Lung microvascular endothelial cell (primary cell): ENCODE data around the gene KRTAP5-11. TPM values are rescaled to one million over a fixed set of nuclear protein-coding genes. Genes with fewer than 3 reads are reported as not detected.
"Not testable (repeated sequence)": the region's sequence is repeated elsewhere in the genome, so short reads cannot be mapped to it uniquely, and the experiment has no call there.

ENCODE experiments used
- DNase-seq, 2 donors: peaks; one replicate each; pipeline versions ENCODE4 v3.0.0 to v3.0.0-alpha.2; 2010; ENCODE audit warnings: low read depth in 2 of 2
- total RNA-seq: library from RNA; depleted of rRNA; stranded (reverse); fragments of >200 nt; gene quantifications from 2 replicates; pipeline ENCODE4 v1.2.1, GENCODE V29; 2014

Gene KRTAP5-11
- total RNA-seq, 1 donor from 2014 or later: not detected

DNA sequence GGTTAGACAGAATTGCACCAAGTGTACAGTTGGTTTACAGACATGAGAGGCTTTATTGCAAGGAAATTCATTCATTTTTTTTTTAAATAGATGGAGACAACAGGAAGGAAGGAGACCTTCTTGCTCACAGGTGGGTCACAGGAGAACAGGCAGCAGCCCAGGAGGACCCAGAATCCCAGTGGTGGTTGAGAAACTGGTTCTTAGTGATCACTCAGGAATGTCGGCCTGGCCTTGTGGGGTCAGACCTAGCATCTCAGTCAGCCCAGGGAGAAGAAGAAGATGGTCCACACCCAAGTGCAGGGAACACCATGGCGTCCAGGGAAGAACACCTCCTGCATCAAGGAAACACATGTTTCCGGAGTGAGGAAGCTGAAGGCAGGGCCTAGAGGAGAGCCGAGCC, 849 bp downstream of the KRTAP5-11 start:
- peak in 1 of 2 donors; percentile 8 for DNase-seq

DNA sequence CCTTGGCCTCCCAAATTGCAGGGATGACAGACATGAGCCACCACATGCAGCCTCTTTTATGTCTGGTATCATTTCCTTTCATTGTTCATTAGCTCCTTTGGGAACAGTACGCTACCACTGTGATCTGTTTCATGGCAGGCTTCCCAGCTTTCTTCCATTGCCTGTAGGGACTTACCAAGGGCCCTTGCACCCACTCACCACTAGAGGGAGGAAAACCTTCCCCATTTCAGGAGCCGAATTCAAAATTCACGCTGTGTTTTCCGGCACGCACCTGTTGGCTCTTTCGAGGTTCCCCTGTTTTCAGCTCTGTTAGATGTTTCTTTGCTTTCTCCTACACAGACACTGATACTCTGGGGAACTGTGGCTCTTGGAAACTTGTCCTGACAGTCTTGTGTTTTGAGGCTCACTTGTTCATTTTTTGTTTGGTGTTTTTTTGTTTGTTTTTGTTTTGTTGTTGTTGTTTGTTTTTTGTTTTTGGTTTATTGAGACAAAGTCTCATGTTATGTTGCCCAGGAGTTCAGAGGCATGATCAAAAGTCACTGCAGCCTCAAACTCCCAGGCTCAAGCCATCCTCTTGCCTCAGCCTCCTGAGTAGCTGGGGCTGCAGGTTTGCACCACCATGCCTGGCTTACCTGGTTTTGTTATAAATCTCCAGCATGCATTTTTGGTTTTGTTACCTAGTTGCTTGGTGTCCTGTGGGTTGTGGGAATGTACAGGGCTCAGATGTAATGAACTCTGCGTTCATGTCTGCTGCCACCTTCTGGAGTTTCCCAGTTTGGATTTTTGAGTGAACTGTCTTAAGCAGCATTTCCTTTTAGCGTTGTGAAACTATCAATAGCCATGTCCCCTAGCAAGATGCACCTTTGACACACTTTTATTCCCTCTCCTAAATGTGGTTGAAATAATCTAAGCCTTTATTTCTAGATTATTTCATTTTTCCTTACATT, 2.3 kb downstream of the KRTAP5-11 start:
- DNase-seq: peak; percentile 86 to 92

DNA sequence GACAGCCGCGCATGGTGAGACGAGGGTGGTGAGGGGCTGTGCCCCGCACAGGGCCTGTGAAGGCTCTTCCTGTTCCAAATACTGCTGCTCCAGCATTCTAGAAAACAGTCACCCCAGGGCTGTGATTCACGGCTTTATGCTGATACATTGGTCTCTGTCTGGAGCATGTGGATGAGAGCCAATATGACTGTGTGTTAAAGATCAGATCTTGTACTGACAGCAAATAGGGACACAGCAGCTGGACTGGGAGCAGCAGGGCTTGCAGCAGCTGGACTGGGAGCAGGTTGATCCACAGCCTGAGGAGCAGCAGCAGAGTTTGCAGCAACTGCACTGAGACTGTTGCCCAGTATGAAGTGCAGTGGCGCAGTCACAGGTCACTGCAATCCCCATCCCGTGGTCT, 3.2 kb downstream of the KRTAP5-11 start:
- DNase-seq: not testable (repeated sequence)

DNA sequence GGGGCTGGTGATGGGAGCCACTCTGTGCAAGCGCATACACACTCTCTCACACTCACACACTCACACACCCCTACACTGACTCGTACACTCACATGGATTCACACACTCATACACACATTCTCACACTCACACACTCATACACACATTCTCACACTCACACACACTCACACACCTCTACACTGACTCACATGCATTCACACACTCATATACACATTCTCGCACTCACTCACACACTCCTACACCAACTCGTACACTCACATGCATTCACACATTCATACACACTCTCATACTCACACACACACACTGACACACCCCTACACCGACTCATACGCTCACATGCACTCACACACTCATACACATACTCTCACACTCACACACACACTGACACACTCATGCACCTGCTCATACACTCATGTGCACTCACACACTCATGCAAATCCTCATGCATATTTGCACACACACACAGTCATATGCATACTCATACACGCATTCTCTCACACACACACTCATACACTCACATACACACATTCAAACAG, 5.1 kb downstream of the KRTAP5-11 start:
- no peak for DNase-seq

DNA sequence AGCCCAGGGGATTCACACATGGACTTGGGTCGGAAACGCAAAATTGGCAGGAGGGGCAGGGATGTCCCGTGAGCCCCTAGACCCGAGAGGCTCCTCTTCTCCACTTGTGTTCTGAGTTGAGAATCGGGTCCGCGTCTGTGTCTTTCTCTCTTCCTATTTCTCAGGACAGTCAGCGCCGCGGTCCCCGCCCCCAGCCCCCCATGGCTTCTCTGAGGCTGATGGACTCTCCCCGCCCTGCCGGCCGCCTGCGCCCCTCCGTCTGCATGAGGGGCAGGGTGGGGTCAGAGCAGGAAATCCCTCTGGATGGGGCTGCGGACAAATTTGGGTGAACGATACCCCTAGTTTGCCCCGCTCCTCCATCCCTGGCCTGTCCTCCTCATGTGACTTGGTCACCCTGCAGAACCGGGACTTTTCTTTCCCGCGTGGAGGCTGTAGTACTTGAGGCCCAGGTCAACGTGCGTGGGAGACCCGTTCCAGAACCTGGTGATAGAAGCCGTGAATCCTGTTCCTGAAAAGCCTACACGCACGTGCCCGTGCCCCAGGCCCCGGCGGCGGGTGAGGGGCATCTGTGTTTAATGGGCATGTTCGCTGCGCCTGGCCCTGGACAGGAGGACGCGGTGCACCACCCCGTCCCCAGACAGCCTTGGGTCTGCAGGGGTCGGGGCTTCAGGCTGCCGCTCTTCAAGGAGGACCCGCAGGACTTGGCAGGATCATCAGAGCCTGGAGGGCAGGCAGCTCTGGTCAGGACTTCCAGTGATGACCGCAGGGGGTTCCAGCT, 5.8 kb downstream of the KRTAP5-11 start:
- DNase-seq: not testable (repeated sequence)

DNA sequence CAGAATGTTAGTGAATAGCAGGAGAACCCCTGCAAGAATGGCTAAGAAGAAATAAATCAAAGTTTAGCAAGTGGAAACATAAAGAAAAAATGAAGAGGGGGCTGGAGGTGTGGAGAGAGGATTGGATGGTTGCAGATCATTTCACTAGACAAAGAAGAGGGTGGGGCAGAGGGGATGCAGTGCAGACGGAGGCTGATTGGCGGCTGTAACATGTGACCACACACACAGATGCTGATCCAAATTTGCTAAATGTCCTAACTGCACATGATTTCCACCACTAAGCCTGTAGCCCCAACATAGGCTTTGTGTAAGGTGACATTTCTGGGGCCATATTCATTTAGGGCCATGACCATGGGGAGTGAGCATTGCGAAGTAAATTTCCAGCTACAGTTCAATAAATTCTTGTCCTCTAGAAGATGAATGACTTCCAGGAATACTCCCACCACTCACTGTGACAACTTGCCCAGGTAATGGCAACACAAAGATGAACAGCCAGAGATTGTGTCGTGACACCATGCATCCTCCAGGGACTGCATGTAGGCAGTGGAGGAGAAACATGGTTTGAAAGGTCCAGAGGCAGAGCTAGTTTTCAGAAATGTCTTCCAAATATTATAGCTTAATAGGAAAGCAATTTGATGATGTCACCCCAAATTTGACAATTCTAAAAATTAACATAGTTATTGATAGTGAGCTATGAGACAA, 6.8 kb downstream of the KRTAP5-11 start:
- DNase-seq: no peak

DNA sequence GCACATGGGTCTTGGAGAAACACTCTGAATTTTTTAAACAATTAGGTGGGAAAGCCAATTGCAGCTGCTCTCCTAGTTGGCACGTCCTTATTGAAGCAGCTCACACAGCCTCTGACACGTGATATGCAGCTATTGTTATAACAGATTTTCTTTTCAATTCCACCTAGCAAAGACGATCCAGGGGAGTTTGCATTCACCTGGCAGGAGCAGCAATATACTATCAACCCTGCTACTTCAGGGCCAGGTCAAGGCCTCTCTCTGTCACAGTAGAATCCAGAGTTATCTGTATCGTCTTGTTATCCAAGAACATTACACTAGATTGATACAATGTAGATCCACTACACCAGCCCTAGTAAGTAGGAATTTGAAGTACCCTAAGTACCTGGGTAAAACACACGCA, 8.3 kb downstream of the KRTAP5-11 start:
- no peak for DNase-seq

DNA sequence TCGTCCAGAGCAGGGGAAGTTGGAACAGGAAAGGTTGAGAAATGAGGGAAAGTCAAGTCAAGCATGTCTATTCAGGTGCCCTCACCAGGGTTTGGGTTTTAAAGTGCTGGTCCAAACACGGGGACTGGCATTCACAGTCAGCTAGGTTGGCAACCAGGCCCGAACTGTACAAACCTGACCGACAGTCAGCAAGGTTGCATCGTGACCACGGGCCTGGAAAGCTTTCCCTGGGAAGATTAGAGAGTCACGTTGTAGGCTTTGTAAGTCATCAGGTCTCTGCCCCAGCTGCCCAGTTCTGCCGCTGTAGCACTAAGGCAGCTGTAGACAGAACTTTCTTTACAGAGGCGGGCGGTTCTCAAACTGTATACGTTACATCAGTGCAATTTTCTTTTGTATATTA, 9.9 kb downstream of the KRTAP5-11 start:
- no peak for DNase-seq

DNA sequence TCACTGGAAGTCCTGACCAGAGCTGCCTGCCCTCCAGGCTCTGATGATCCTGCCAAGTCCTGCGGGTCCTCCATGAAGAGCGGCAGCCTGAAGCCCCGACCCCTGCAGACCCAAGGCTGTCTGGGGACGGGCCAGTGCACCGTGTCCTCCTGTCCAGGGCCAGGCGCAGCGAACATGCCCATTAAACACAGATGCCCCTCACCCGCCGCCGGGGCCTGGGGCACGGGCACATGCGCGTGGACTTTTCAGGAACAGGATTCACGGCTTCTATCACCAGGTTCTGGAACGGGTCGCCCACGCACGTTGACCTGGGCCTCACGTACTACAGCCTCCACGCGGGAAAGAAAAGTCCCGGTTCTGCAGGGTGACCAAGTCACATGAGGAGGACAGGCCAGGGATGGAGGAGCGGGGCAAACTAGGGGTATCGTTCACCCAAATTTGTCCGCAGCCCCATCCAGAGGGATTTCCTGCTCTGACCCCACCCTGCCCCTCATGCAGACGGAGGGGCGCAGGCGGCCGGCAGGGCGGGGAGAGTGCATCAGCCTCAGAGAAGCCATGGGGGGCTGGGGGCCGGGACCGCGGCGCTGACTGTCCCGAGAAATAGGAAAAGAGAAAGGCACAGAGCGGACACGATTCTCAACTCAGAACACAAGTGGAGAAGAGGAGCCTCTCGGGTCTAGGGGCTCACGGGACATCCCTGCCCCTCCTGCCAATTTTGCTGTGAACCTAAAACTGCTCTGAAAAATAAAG, 11.4 kb downstream of the KRTAP5-11 start:
- DNase-seq: not testable (repeated sequence)

DNA sequence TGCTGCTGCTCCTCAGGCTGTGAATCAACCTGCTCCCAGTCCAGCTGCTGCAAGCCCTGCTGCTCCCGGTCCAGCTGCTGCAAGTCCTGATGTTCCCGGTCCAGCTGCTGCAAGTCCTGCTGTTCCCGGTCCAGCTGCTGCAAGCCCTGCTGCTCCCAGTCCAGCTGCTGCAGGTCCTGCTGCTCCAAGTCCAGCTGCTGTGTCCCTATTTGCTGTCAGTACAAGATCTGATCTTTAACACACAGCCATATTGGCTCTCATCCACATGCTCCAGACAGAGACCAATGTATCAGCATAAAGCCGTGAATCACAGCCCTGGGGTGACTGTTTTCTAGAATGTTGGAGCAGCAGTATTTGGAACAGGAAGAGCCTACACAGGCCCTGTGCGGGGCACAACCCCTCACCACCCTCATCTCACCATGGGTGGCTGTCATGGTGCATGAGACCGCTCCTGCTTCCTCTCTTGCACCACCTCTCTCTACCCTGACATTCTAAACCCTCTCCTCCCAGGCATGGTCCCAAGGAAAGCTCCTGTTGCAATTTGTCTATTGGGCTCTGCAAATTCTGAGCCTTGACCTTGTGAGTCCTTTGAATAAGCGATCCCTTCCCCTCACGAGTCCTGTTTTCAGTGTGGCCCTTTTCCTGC, 13.8 kb downstream of the KRTAP5-11 start:
- DNase-seq: no peak

DNA sequence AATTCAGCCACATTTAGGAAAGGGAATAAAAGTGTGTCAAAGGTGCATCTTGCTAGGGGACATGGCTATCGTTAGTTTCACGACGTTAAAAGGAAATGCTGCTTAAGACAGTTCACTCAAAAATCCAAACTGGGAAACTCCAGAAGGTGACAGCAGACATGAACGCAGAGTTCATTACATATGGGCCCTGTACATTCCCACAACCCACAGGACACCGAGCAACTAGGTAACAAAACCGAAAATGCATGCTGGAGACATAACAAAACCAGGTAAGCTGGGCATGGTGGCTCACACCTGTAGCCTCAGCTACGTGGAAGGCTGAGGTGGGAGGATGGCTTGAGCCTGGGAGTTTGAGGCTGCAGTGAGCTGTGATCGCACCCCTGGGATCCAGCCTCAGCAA, 15.0 kb downstream of the KRTAP5-11 start:
- DNase-seq: not testable (repeated sequence)

DNA sequence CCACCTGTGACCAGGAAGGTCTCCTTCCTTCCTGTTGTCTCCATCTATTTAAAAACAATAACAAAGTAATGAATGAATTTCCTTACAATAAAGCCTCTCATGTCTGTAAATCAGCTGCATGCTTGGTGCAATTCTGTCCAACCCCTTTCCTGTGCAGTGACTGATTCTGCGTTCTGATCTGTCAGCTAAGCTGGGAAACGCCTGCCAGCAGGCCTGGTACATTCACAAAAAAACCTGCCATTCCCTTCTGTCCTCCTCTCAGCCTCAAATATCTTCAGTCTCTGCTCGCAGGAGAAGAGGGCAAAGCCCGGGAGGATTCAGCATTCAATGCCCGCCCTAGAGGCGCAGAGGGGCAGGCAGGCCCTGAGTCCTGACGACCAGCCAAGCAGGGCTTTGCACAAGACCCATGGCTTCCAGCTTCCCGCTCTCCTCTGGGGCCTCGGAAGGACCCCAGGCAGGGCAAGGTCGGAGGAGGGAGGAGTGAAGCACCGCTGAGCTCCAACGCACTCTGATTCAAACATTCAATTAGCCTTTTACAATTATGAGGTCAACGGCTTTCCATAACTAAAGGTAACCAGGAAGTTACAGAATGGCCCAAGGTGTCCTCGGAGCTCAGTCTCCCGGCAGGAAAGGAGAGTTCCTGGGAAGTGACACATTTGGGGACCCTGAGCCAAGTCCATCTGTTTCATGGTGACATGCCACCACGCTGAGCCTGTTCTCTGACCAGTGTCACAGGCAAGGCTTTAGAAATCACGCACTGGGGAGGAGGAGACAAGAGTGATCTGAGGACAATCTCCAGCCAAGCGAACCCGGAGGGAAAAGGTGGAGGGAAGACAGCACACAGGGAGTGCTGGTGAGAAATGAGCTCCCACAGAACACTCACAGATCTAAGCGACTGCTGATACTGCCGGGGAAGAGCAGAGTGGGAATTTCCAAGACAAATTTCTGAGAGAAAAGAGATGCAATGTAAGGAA, 15.8 kb downstream of the KRTAP5-11 start:
- DNase-seq: not testable (repeated sequence)

DNA sequence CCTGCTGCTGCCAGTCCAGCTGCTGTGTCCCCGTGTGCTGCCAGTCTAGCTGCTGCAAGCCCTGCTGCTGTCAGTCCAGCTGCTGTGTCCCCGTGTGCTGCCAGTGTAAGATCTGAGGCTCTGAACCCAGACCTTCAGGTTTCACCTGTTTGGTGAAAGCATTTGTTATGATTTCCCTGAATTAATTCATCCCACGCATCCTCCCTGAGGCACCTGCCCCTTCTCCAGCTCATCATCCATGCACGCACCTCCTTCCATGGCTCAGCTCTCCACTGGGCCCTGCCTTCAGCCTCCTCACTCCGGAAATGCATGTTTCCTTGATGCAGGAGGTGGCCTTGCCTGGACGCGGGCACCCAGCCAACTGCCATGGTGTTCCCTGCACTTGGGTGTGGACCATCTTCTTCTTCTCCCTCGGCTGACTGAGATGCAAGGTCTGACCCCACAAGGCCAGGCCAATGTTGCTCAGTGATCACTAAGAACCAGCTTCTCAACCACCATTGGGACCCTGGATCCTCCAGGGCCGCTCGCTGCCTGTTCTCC, 16.5 kb downstream of the KRTAP5-11 start:
- peak in 1 of 2 donors; percentile 15 for DNase-seq

DNA sequence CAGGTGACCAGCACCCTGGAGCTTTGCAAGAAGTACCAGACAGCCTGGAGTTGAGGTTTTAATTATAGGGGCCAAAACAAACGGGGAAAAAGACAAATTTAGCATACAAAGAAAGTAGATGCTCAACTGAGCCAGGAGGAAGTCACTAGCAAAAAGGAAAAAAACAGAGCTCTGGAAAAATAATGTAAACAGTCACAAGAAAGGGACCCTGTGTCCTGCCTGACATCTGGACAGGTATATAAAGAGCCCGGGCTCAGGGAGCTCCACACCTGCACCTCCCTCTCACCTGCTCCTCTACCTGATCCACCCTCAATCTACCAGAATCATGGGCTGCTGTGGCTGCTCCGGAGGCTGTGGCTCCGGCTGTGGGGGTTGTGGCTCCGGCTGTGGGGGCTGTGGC, 17.4 kb downstream of the KRTAP5-11 start, which contains the start of gene KRTAP5-10:
Gene KRTAP5-10 (plus strand): TSS at position 301 of the 400 bp plus-strand sequence. CDS start 25 bp downstream, at position 326.
- no peak for DNase-seq

DNA sequence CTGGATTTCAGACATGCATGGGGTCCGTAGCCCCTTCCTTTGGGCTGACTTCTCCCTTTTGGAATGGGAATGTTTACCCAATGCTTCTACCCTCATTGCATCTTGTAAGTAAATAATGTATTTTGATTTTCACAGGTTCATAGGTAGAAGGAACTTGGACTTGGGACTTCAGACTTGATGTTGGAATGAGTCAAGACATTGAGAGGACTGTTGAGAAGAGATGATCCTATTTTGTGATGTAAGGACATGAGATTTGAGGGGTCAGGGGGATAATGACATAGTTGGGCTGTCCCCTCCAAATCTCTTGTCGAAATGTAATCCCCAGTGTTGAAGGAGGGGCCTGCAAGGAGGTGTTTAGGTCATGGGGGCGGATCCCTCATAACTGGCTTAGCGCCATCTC, 18.2 kb downstream of the KRTAP5-11 start:
- no peak for DNase-seq

DNA sequence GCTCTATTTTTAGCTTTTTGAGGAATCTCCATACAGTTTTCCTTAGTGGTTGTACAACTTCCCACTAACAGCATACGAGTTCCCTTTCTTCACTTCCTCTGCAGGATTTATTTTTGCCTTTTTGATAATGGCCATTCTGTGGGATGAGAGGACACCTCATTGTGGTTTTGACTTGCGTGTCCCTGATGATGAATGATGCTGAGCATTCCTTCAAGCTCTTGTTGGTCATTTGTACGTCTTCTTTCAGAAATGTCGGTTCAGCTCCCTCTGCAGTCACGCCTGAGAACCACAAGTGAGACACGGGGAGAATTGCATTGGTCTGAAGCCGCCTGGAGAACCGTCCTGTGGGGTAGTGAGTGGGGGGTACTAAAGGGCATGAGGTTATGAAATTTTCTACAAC, 19.3 kb downstream of the KRTAP5-11 start:
- peak; percentile 71 to 81 for DNase-seq

DNA sequence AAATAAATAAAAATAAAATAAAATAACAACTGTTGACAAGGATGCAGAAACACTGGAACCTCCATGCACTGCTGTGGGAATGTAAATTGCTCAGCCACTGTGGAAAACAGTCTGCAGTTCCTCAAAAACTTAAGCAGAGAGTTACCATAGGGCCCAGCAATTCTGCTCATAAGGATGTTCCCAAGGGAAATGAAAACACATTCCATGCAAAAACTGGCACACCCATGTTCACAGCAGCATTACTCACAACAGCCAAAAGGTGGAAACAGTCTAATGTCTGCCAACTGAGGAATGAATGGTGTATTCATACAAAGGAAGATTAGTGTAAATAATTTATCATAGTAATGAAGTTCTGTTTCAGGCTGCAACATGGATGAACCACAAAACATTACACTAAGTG, 20.6 kb downstream of the KRTAP5-11 start:
- DNase-seq: no peak

DNA sequence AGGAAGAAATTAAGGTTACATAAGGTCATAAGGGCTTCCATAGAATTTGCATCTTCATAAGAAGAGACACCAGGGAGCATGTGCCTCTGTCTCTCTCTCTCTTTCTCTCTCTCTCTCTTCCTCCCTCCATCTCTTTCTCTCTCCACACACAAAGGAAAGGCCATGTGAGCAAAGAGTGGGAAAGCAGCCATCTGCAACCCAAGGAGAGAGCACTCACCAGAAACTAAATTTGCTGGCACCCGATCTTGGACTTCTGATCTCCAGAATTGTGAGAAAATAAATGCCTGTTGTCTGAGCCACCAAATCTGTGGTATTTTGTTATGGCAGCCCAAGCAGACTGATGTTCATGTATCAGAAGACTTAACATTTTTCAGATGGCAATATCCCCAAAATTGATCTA, 23.7 kb downstream of the KRTAP5-11 start:
- DNase-seq: no peak

DNA sequence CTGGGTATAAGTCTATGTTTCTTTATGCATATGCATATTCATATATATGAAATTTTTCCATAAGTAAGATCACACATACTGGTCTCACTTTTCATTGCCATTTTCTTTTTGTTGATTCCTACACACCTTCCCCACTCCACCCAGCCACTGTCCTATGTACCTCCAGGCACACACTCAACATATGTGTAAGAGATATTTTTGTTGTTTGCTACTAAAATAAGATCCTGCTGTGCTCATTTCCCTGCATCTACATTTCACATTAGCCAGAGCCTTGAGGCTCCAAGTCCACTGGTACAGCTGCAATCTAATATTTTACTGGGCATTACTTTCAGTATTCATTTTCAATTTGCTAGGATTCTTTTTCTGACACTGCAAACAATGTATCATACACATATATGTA, 25.4 kb downstream of the KRTAP5-11 start:
- no peak for DNase-seq
